ENCODE measurements around the gene DHH. TPM values are rescaled to one million over a fixed set of nuclear protein-coding genes. Genes with fewer than 3 reads are reported as not detected.
A peak's percentile ranks its signal among the peaks of the same experiment; 100 is the strongest.

Gene DHH
- total RNA-seq, 2 donors from 2014 or later = 0.35 to 0.56 TPM

DNA sequence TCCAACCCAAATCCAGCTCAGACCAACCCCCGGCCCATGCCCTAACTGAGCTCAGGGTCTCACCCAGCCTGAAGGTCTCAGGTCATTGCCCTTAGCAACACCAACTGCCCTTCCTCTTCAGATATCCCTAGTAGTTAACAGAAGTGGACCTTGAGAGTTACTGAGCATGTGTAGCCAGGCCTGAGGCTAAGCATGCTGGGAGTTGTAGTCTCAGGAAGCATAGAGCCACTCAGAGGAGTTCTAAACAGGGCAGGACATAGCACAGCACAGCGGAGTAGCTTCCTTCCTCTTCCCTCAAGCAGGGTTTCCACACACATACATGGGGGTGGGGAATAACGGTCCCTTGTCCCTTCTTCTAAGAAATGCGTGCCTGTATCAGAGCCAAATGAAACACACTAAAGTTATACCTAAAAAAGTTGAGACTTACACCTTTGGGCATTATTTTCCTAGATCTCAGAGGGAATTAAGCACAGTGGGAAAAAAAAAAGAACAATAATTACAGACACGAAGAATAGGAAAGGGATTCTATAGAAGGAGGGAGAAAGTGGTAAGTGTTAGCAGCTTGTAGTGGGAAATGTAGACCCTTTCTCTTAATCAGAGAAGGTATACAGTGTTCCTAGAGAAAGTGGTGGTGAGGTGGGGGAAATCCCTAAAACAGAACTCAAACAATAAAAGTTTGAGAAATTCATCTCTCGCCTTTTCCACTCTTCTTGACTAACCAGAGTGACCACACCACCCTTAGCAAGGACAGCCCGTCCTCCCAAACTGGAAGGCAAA lies 38.4 kb downstream of the DHH start:
- Histone ChIP-seq H3K4me1 (peaks cover 0 to 44% of the 10 kb centered on the region in 2 donors), H3K27me3 (no peaks in the 10 kb centered on the region), H3K27ac (peak overlapping the region; percentile 27 to 54), H3K36me3 (peaks cover 39% of the 10 kb centered on the region), H3K4me3 (peak overlapping the region in 1 of 2 donors; percentile 17), H3K9me3 (no peaks in the 10 kb centered on the region)
- DNase-seq (ENCODE audit: low spot score) = peak; percentile 77
- TF ChIP-seq, protein P1, sequence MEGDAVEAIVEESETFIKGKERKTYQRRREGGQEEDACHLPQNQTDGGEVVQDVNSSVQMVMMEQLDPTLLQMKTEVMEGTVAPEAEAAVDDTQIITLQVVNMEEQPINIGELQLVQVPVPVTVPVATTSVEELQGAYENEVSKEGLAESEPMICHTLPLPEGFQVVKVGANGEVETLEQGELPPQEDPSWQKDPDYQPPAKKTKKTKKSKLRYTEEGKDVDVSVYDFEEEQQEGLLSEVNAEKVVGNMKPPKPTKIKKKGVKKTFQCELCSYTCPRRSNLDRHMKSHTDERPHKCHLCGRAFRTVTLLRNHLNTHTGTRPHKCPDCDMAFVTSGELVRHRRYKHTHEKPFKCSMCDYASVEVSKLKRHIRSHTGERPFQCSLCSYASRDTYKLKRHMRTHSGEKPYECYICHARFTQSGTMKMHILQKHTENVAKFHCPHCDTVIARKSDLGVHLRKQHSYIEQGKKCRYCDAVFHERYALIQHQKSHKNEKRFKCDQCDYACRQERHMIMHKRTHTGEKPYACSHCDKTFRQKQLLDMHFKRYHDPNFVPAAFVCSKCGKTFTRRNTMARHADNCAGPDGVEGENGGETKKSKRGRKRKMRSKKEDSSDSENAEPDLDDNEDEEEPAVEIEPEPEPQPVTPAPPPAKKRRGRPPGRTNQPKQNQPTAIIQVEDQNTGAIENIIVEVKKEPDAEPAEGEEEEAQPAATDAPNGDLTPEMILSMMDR (IDR thresholded peaks at IDR 0.05) = no peak

GRCh38 chr12:49055092-49055491 lies 39.5 kb downstream of the DHH start:
- DNase-seq (ENCODE audit: low spot score) = no peak
- H3K36me3 ChIP-seq = peaks cover 50% of the 10 kb centered on the region
- H3K9me3 ChIP-seq = no peaks in the 10 kb centered on the region
- no peaks in the 10 kb centered on the region for H3K27me3 ChIP-seq
- H3K4me3 ChIP-seq = no peak overlapping the region
- peaks cover 0 to 43% of the 10 kb centered on the region in 2 donors for H3K4me1 ChIP-seq
- TF ChIP-seq, protein P1 (IDR thresholded peaks at IDR 0.05) = no peak
- no peak overlapping the region for H3K27ac ChIP-seq

DNA sequence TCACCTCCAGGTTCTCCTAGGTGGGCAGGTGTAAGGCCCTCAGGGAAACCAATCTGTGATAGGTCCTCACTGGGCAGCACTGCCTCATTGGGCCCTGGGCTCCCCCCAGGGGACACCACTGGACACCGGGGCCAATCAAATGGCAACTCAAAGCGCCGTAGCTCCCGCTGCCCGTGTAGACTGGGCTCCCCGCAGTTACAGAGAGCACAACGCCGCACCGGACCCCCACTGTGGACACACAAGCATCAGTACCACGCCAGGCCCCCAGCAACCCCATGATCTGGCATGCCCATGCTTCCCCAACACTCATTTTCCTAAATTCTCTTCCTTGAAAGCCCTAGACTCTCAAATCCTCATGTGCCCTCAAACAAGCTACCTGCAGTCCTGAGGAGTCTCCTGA lies 40.1 kb downstream of the DHH start:
- H3K27ac ChIP-seq = no peak overlapping the region
- TF ChIP-seq, protein P1 (IDR thresholded peaks at IDR 0.05) = no peak
- H3K36me3 ChIP-seq = peaks cover 56% of the 10 kb centered on the region
- H3K4me3 ChIP-seq = no peak overlapping the region
- H3K9me3 ChIP-seq = no peaks in the 10 kb centered on the region
- H3K27me3 ChIP-seq = no peaks in the 10 kb centered on the region
- DNase-seq (ENCODE audit: low spot score) = no peak
- H3K4me1 ChIP-seq = peaks cover 0 to 43% of the 10 kb centered on the region in 2 donors

DNA sequence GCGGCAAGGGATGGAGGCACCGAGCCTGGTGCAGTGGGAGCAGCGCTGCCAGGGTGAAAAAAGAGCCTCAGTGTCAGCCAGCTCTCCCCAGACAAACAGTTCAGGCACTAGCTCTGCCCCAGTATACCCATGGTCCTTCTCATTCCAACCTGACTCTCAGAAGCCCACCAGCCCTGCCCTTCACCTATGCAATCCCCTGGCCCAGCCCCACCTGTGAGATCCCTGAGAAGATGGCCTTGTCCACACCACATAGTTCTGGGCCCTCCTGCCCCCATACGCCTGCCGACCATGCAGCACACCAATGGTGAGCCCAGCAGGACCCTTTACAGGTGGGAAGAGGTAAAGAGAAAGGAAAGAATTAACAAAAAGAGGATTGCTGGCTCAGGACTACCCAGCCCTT lies 40.5 kb downstream of the DHH start:
- no peak for DNase-seq (ENCODE audit: low spot score)
- TF ChIP-seq, protein P1 (IDR thresholded peaks at IDR 0.05) = no peak

DNA sequence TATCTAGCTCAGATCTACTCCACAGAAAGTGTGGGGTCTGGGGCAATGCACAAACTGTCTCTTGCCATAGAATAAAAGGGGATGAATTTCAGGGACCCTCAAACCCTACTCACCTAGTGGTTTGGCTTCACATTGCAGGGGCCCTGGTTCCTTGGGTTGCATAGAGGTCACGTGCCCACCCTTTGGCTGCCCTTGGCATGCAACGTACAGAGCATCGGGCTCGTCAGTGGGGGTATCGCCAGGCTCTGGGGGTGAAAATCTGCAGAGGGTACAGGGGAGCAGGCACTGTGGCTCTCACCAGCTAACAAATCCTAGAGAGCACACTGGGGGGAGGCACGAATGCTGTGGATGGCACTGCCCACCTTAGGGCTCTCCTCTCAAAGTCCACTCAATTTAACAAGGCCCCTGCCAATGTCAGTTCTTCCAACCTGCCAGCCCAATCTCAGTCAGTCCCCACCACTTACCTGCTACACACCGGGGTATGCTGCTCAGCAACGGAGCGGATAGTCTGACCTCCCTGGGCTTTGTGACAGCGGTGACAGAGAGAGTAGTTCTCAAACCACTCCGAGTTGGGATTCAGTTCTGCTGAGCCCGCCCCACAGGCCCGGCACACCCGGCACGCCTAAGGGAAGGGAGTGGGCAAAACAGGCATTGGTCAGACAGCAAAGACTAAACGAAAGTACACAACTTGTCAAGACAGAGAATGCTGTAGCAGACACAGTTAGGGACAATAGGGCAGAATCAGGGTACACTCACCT lies 42.0 kb downstream of the DHH start:
- TF ChIP-seq, protein P1 (IDR thresholded peaks at IDR 0.05) = no peak
- Histone ChIP-seq H3K9me3 (no peaks in the 10 kb centered on the region), H3K36me3 (peaks cover 75% of the 10 kb centered on the region), H3K4me3 (no peak overlapping the region), H3K27ac (no peak overlapping the region), H3K4me1 (peaks cover 0 to 26% of the 10 kb centered on the region in 2 donors), H3K27me3 (no peaks in the 10 kb centered on the region)
- no peak for DNase-seq (ENCODE audit: low spot score)

More for the DNA sequence above, 40.5 kb downstream of the DHH start:
- peaks cover 60% of the 10 kb centered on the region for H3K36me3 ChIP-seq
- no peaks in the 10 kb centered on the region for H3K27me3 ChIP-seq
- no peaks in the 10 kb centered on the region for H3K9me3 ChIP-seq
- H3K4me1 ChIP-seq = peaks cover 0 to 40% of the 10 kb centered on the region in 2 donors
- H3K4me3 ChIP-seq = no peak overlapping the region
- H3K27ac ChIP-seq = no peak overlapping the region
